Tibial nerve (tissue), 4 donors: ENCODE measurements around the gene MPP2. TPM values are rescaled to one million over a fixed set of nuclear protein-coding genes. Genes with fewer than 3 reads are reported as not detected.

Experiments
- DNase-seq, 2 donors: peaks; one replicate each; pipeline ENCODE4 v3.0.0-alpha.2; 2019; ENCODE audit warnings: low spot score in 2 of 2
- H3K27ac ChIP-seq, 4 donors: fragments of 200-600 bp; sonication (generic) in 3 of 4; one replicate each; pipeline ENCODE4 v1.5.1; 2017 to 2019; ENCODE audit warnings: mild to moderate bottlenecking in 1 of 4
- H3K27me3 ChIP-seq, 2 donors: fragments of 200-600 bp; sonication (generic) in 1 of 2; one replicate each; pipeline versions ENCODE4 v1.5.1 to v1.6.0; 2017 to 2019
- H3K36me3 ChIP-seq, 3 donors: fragments of 200-600 bp; sonication (generic); one replicate each; pipeline ENCODE4 v1.5.1; 2018 to 2019
- H3K4me1 ChIP-seq, 4 donors: fragments of 200-600 bp; sonication (generic) in 3 of 4; one replicate each; pipeline ENCODE4 v1.5.1; 2017 to 2019
- H3K4me3 ChIP-seq, 4 donors: fragments of 200-600 bp; sonication (generic) in 3 of 4; one replicate each; pipeline ENCODE4 v1.5.1; 2017 to 2019; ENCODE audit warnings: mild to moderate bottlenecking in 1 of 4, moderate library complexity in 1 of 4
- H3K9me3 ChIP-seq, 4 donors: fragments of 200-600 bp; sonication (generic) in 3 of 4; one replicate each; pipeline ENCODE4 v1.5.1; 2017 to 2019
- CTCF ChIP-seq, 5 experiments: fragments of 200-600 bp in 3 of 5; fragments of 450-650 bp in 2 of 5; sonication (generic) in 3 of 5; IDR thresholded peaks; one replicate each; pipeline ENCODE4 v1.5.1; 2016 to 2019; ENCODE audit warnings: antibody characterized with exemption in 5 of 5, mild to moderate bottlenecking in 3 of 5, moderate library complexity in 2 of 5
- EP300 ChIP-seq, 2 donors: sonication (generic); formaldehyde crosslinking; IDR thresholded peaks; one replicate each; pipeline ENCODE4 v1.6.1; 2017; ENCODE audit warnings: antibody characterized with exemption in 2 of 2, mild to moderate bottlenecking in 1 of 2
- POLR2A ChIP-seq, 2 donors: fragments of 450-650 bp; IDR thresholded peaks; one replicate each; pipeline ENCODE4 v1.6.1; 2017; ENCODE audit warnings: antibody characterized with exemption in 2 of 2, mild to moderate bottlenecking in 2 of 2, moderate library complexity in 2 of 2
- WGBS, 2 donors: methylation state at CpG; one replicate each; pipeline ENCODE4 v1.1.5; 2018; 5-methylcytosine and 5-hydroxymethylcytosine counted together
- total RNA-seq, 4 donors: library from RNA; depleted of rRNA; stranded (reverse); fragments of >200 nt; gene quantifications; one replicate each; pipeline ENCODE4 v1.1.0, GENCODE V29; 2016

Gene MPP2
- total RNA-seq, 4 donors from 2014 or later: 4.2 to 22.9 (median 9.3) TPM

- H3K4me3 ChIP-seq: no peak overlapping the region
These were observed 1.8 kb downstream of the MPP2 start for GRCh38 chr17:43905400-43905984.

GRCh38 chr17:43901861-43902589 lies 5.3 kb downstream of the MPP2 start:
- Histone ChIP-seq H3K27ac (no peak overlapping the region), H3K27me3 (peaks cover 0 to 35% of the 10 kb centered on the region in 2 donors), H3K4me3 (no peak overlapping the region), H3K4me1 (peaks cover 0 to 36% (median 18%) of the 10 kb centered on the region in 4 donors), H3K36me3 (no peaks in the 10 kb centered on the region), H3K9me3 (no peaks in the 10 kb centered on the region)
- no peak for DNase-seq
- 49 to 51% methylated on average over 6 to 7 of the region's 7 CpGs for WGBS, 2 donors
- no peak for TF ChIP-seq POLR2A (IDR thresholded peaks at IDR 0.05)
- no peak for TF ChIP-seq CTCF (IDR thresholded peaks at IDR 0.05)
- no peak for TF ChIP-seq EP300 (IDR thresholded peaks at IDR 0.05)

More at GRCh38 chr17:43905400-43905984, 1.8 kb downstream of the MPP2 start:
- H3K27ac ChIP-seq: peak overlapping the region in 1 of 4 donors; percentile 32
- DNase-seq: no peak
- 29 to 40% methylated on average over 2 to 3 of the region's 3 CpGs for WGBS, 2 donors
- no peaks in the 10 kb centered on the region for H3K9me3 ChIP-seq
- H3K27me3 ChIP-seq: peaks cover 0 to 62% of the 10 kb centered on the region in 2 donors
- peaks cover 0 to 47% (median 21%) of the 10 kb centered on the region in 4 donors for H3K4me1 ChIP-seq
- H3K36me3 ChIP-seq: no peaks in the 10 kb centered on the region
- no peak for TF ChIP-seq CTCF (IDR thresholded peaks at IDR 0.05)
- TF ChIP-seq POLR2A (IDR thresholded peaks at IDR 0.05): no peak
- no peak for TF ChIP-seq EP300 (IDR thresholded peaks at IDR 0.05)

GRCh38 chr17:43900858-43901754 lies 6.2 kb downstream of the MPP2 start:
- Histone ChIP-seq H3K4me1 (peaks cover 0 to 26% (median 10%) of the 10 kb centered on the region in 4 donors), H3K9me3 (no peaks in the 10 kb centered on the region)
- WGBS, 2 donors: 17 to 26% methylated on average over 13 of the region's 13 CpGs

GRCh38 chr17:43900183-43900857 lies 7.0 kb downstream of the MPP2 start:
- no peaks in the 10 kb centered on the region for H3K36me3 ChIP-seq
- DNase-seq: peak; percentile 54 to 75
- no peak overlapping the region for H3K27ac ChIP-seq
- WGBS, 2 donors: 3 to 4% methylated on average over 15 to 22 of the region's 31 CpGs
- TF ChIP-seq EP300 (IDR thresholded peaks at IDR 0.05) (no peak), POLR2A (IDR thresholded peaks at IDR 0.05) (no peak), CTCF (IDR thresholded peaks at IDR 0.05) (no peak)
- peaks cover 0 to 18% of the 10 kb centered on the region in 2 donors for H3K27me3 ChIP-seq
- no peaks in the 10 kb centered on the region for H3K9me3 ChIP-seq
- H3K4me1 ChIP-seq: peaks cover 0 to 19% (median 6%) of the 10 kb centered on the region in 4 donors
- H3K4me3 ChIP-seq: peak overlapping the region; percentile 13 to 53 (median 34)

More at GRCh38 chr17:43900858-43901754, 6.2 kb downstream of the MPP2 start:
- Histone ChIP-seq H3K27ac (no peak overlapping the region), H3K27me3 (peaks cover 0 to 26% of the 10 kb centered on the region in 2 donors), H3K4me3 (peak overlapping the region; percentile 13 to 53 (median 34)), H3K36me3 (no peaks in the 10 kb centered on the region)
- DNase-seq: no peak
- TF ChIP-seq CTCF (IDR thresholded peaks at IDR 0.05) (no peak), EP300 (IDR thresholded peaks at IDR 0.05) (no peak), POLR2A (IDR thresholded peaks at IDR 0.05) (no peak)
